Hypothalamus (tissue), 51 donors: ENCODE data around the gene BHLHA9.

Experiments used
- DNase-seq, 51 donors: peaks; one replicate each; lab custom pipeline; 2025; lab: John Stamatoyannopoulos, UW

BHLHA9 gene

GRCh38 chr17:1251866-1252608, 18.2 kb upstream of the BHLHA9 start:
- DNase-seq: peak in 1 of 51 donors; percentile 35

- no peak for DNase-seq
Measured at GRCh38 chr17:1255041-1255440, 15.2 kb upstream of the BHLHA9 start.

GRCh38 chr17:1256699-1257098, 13.5 kb upstream of the BHLHA9 start:
- no peak for DNase-seq

- no peak for DNase-seq
Measured at GRCh38 chr17:1260086-1260769, 10.0 kb upstream of the BHLHA9 start.

- DNase-seq: no peak
Measured at GRCh38 chr17:1260770-1261161, 9.5 kb upstream of the BHLHA9 start.

- DNase-seq: no peak
Measured at GRCh38 chr17:1264196-1264595, 6.0 kb upstream of the BHLHA9 start.

- DNase-seq: peak in 1 of 51 donors; percentile 8
Measured at GRCh38 chr17:1267471-1267943, 2.7 kb upstream of the BHLHA9 start.

GRCh38 chr17:1271030-1271423, 783 bp downstream of the BHLHA9 start:
- DNase-seq: no peak

GRCh38 chr17:1271441-1271840, 1.2 kb downstream of the BHLHA9 start:
- DNase-seq: peak in 1 of 51 donors; percentile 8

- DNase-seq: no peak
Measured at GRCh38 chr17:1272701-1273100, 2.5 kb downstream of the BHLHA9 start.

- no peak for DNase-seq
Measured at GRCh38 chr17:1273492-1274244, 3.4 kb downstream of the BHLHA9 start.

- DNase-seq: no peak
Measured at GRCh38 chr17:1274245-1274608, 4.0 kb downstream of the BHLHA9 start.

- DNase-seq: no peak
Measured at GRCh38 chr17:1275205-1275961, 5.1 kb downstream of the BHLHA9 start.

- peak in 30 of 51 donors; percentile 5 to 57 (median 18) for DNase-seq
Measured at GRCh38 chr17:1275962-1276736, 5.9 kb downstream of the BHLHA9 start.

GRCh38 chr17:1280652-1281051, 10.4 kb downstream of the BHLHA9 start:
- no peak for DNase-seq

- peak in 1 of 51 donors; percentile 27 for DNase-seq
Measured at GRCh38 chr17:1286379-1287106, 16.3 kb downstream of the BHLHA9 start.

GRCh38 chr17:1289695-1290094, 19.5 kb downstream of the BHLHA9 start:
- no peak for DNase-seq

GRCh38 chr17:1290676-1291075, 20.4 kb downstream of the BHLHA9 start:
- DNase-seq: no peak

- no peak for DNase-seq
Measured at GRCh38 chr17:1294157-1294717, 24.0 kb downstream of the BHLHA9 start.
